ENCODE measurements around the gene AATF.

DNA sequence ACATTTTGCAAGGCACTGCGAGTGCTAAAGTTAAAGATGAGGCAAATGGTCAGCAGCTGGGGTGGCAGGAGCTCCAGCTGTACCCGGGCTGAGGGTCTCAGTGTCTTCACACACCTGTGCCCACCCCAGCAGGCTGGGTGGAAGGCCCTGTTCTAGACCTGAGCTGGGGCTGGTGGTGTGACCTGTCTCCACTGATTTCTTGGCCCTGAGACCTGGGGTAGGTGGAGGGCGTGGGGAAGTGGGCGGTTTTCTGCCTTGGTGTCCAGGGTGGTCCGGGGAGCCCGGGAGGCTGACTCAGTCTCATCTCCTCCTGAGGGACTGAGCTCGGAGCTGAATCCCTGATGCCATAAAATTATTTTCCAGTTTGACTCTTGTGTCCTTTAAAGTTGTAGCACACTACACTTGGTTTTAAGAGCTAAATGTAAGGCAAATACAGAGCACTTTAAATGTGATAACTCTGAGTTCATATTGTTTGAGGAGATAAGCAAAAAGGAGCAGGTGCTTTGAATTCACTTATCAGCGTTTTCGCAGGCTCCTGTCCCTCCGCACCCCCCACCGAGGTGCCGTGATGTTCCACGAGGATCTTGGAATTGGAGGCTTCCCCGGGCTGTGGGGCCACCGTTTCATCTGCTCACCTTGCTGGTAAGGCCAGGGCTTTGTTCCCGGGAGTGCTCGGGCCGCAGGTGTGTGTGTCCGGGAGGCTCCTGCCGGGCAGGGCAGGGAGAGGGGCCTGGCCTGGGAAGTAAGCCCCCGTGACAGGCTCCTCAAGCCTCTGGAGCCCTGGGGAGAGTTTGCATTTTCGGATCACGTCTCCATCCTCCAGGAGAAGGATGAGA, 117.0 kb downstream of the AATF start:
- TF ChIP-seq, protein P1, sequence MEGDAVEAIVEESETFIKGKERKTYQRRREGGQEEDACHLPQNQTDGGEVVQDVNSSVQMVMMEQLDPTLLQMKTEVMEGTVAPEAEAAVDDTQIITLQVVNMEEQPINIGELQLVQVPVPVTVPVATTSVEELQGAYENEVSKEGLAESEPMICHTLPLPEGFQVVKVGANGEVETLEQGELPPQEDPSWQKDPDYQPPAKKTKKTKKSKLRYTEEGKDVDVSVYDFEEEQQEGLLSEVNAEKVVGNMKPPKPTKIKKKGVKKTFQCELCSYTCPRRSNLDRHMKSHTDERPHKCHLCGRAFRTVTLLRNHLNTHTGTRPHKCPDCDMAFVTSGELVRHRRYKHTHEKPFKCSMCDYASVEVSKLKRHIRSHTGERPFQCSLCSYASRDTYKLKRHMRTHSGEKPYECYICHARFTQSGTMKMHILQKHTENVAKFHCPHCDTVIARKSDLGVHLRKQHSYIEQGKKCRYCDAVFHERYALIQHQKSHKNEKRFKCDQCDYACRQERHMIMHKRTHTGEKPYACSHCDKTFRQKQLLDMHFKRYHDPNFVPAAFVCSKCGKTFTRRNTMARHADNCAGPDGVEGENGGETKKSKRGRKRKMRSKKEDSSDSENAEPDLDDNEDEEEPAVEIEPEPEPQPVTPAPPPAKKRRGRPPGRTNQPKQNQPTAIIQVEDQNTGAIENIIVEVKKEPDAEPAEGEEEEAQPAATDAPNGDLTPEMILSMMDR (IDR thresholded peaks at IDR 0.05): no peak
- no peak for TF ChIP-seq POLR2A (IDR thresholded peaks at IDR 0.05)

Data from adrenal gland (tissue), 5 donors.